Spleen (tissue), 7 donors: ENCODE results near the gene DMAC2.
A peak's percentile ranks its signal among the peaks of the same experiment; 100 is the strongest.

Experiments used
- POLR2A ChIP-seq, 3 donors: fragments of 450-650 bp; IDR thresholded peaks; one replicate each; pipeline ENCODE4 v1.5.1; 2017; ENCODE audit warnings: antibody characterized with exemption in 3 of 3, mild to moderate bottlenecking in 1 of 3
- POLR2AphosphoS5 ChIP-seq, 3 donors: sonication (generic); formaldehyde crosslinking; IDR thresholded peaks; one replicate each; pipeline ENCODE4 v1.5.1; 2017; ENCODE audit warnings: antibody characterized with exemption in 3 of 3
- TF ChIP-seq, protein P1 (sequence below), 11 experiments: fragments of 200-600 bp in 7 of 11; fragments of 450-650 bp in 4 of 11; sonication (generic) in 4 of 11; IDR thresholded peaks in 8 of 11; conservative IDR thresholded peaks in 3 of 11; 1 replicate in 7 of 11; 2 replicates in 4 of 11; pipeline versions ENCODE4 v1.4.0 to v1.8.0; 2016 to 2021; ENCODE audit warnings: antibody characterized with exemption in 11 of 11, inconsistent platforms in 4 of 11, mild to moderate bottlenecking in 1 of 11
- donor health status: DM: no; HTN: no; CAD: no; lungs with moderate emphysema.
- donor health status: DM: no; HTN: no; CAD: no.
- donor health status: DM: no; HTN: no; CAD: no.

DNA sequence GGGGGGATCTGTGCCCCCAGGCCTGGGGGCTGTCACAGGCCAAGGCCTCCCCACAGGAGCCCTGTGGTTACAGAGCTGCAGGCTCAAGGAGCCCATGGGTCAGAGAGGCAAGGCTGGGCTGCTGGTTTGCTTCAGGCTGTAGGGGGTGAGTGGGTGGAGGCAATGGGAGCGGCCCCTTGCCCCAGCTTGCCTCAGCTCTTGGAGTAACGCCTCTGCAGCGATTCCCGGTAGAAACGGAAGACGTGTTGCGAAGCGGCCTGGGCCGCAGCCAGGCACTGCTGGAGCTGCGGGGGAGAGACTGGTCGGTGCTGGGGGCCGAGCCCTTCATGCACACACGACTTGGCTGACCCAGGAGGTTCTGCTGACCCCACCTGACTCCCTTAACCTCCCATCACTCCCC lies 53.3 kb downstream of the DMAC2 start:
- TF ChIP-seq, protein P1, sequence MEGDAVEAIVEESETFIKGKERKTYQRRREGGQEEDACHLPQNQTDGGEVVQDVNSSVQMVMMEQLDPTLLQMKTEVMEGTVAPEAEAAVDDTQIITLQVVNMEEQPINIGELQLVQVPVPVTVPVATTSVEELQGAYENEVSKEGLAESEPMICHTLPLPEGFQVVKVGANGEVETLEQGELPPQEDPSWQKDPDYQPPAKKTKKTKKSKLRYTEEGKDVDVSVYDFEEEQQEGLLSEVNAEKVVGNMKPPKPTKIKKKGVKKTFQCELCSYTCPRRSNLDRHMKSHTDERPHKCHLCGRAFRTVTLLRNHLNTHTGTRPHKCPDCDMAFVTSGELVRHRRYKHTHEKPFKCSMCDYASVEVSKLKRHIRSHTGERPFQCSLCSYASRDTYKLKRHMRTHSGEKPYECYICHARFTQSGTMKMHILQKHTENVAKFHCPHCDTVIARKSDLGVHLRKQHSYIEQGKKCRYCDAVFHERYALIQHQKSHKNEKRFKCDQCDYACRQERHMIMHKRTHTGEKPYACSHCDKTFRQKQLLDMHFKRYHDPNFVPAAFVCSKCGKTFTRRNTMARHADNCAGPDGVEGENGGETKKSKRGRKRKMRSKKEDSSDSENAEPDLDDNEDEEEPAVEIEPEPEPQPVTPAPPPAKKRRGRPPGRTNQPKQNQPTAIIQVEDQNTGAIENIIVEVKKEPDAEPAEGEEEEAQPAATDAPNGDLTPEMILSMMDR (IDR thresholded peaks at IDR 0.05 in 8 of 11, conservative IDR thresholded peaks at IDR 0.05 in 3 of 11) = no peak
- TF ChIP-seq POLR2AphosphoS5 (IDR thresholded peaks at IDR 0.05) (peak in 2 of 3 donors; percentile 56 to 77), POLR2A (IDR thresholded peaks at IDR 0.05) (no peak)
